ENCODE data around the gene PHLPP1. TPM values are rescaled to one million over a fixed set of nuclear protein-coding genes. Genes with fewer than 3 reads are reported as not detected.

PHLPP1 gene
- total and polyA plus RNA-seq, 2 donors (not counting 1 experiment from before 2014, with no cell fraction given): 3.6 to 5.0 TPM

GRCh38 chr18:62989195-62989594 lies 273.9 kb downstream of the PHLPP1 start:
- H3K27me3 ChIP-seq (ENCODE audit: control insufficient read depth, insufficient read depth, low read length): peaks cover 4% of the 10 kb centered on the region
- H3K9me3 ChIP-seq (ENCODE audit: control insufficient read depth, insufficient read depth, low read depth, low read length): no peaks in the 10 kb centered on the region
- no peaks in the 10 kb centered on the region for H3K79me2 ChIP-seq (ENCODE audit: control insufficient read depth, insufficient read depth, low read length)
- H3K36me3 ChIP-seq (ENCODE audit: control insufficient read depth, insufficient read depth, low read length): no peaks in the 10 kb centered on the region
- H2AFZ ChIP-seq (ENCODE audit: low read length): no peak overlapping the region
- H3K9ac ChIP-seq (ENCODE audit: insufficient read depth, low read length): no peak overlapping the region
- no peak overlapping the region for H3K4me3 ChIP-seq (replicated peaks in 1 of 4; ENCODE audit: control extremely low read depth in 1 of 4, insufficient read depth in 1 of 4, low read depth in 3 of 4, low read length in 4 of 4)
- TF ChIP-seq EZH2 (IDR thresholded peaks at IDR 0.05; ENCODE audit: low read length, missing control alignments) (no peak), CTCF (conservative IDR thresholded peaks at IDR 0.05 in 1 of 2, IDR thresholded peaks at IDR 0.05 in 1 of 2; ENCODE audit: low read depth in 1 of 2, low read length in 2 of 2) (no peak)
- no peak overlapping the region for H3K4me2 ChIP-seq (ENCODE audit: extremely low read depth, insufficient read depth, low read length)
- no peak for DNase-seq (ENCODE audit: low read depth in 2 of 2)
- no peaks in the 10 kb centered on the region for H3K4me1 ChIP-seq (ENCODE audit: control insufficient read depth, extremely low read depth, insufficient read depth, low read length)
- H3K27ac ChIP-seq (ENCODE audit: insufficient read depth, low read length): no peak overlapping the region
- no peaks in the 10 kb centered on the region for H4K20me1 ChIP-seq (ENCODE audit: control insufficient read depth, extremely low read depth, insufficient read depth, low read length)

- no peak overlapping the region for H3K27ac ChIP-seq (ENCODE audit: insufficient read depth, low read length)
- H3K36me3 ChIP-seq (ENCODE audit: control insufficient read depth, insufficient read depth, low read length): no peaks in the 10 kb centered on the region
- no peaks in the 10 kb centered on the region for H3K4me1 ChIP-seq (ENCODE audit: control insufficient read depth, extremely low read depth, insufficient read depth, low read length)
- no peaks in the 10 kb centered on the region for H3K79me2 ChIP-seq (ENCODE audit: control insufficient read depth, insufficient read depth, low read length)
- no peak overlapping the region for H2AFZ ChIP-seq (ENCODE audit: low read length)
- H3K4me3 ChIP-seq (replicated peaks in 1 of 4; ENCODE audit: control extremely low read depth in 1 of 4, insufficient read depth in 1 of 4, low read depth in 3 of 4, low read length in 4 of 4): no peak overlapping the region
- peaks cover 4% of the 10 kb centered on the region for H3K27me3 ChIP-seq (ENCODE audit: control insufficient read depth, insufficient read depth, low read length)
- H3K4me2 ChIP-seq (ENCODE audit: extremely low read depth, insufficient read depth, low read length): no peak overlapping the region
- TF ChIP-seq EZH2 (IDR thresholded peaks at IDR 0.05; ENCODE audit: low read length, missing control alignments): no peak
- no peak for TF ChIP-seq CTCF (conservative IDR thresholded peaks at IDR 0.05 in 1 of 2, IDR thresholded peaks at IDR 0.05 in 1 of 2; ENCODE audit: low read depth in 1 of 2, low read length in 2 of 2)
- H3K9me3 ChIP-seq (ENCODE audit: control insufficient read depth, insufficient read depth, low read depth, low read length): no peaks in the 10 kb centered on the region
- no peak overlapping the region for H3K9ac ChIP-seq (ENCODE audit: insufficient read depth, low read length)
- no peaks in the 10 kb centered on the region for H4K20me1 ChIP-seq (ENCODE audit: control insufficient read depth, extremely low read depth, insufficient read depth, low read length)
- DNase-seq (ENCODE audit: low read depth in 2 of 2): no peak
Observed at GRCh38 chr18:62990653-62991052, 275.3 kb downstream of the PHLPP1 start.

GRCh38 chr18:62991389-62991788 lies 276.0 kb downstream of the PHLPP1 start:
- no peaks in the 10 kb centered on the region for H3K9me3 ChIP-seq (ENCODE audit: control insufficient read depth, insufficient read depth, low read depth, low read length)
- DNase-seq (ENCODE audit: low read depth in 2 of 2): no peak
- peaks cover 4% of the 10 kb centered on the region for H3K27me3 ChIP-seq (ENCODE audit: control insufficient read depth, insufficient read depth, low read length)
- no peak overlapping the region for H3K4me2 ChIP-seq (ENCODE audit: extremely low read depth, insufficient read depth, low read length)
- H3K36me3 ChIP-seq (ENCODE audit: control insufficient read depth, insufficient read depth, low read length): no peaks in the 10 kb centered on the region
- H2AFZ ChIP-seq (ENCODE audit: low read length): no peak overlapping the region
- no peaks in the 10 kb centered on the region for H3K4me1 ChIP-seq (ENCODE audit: control insufficient read depth, extremely low read depth, insufficient read depth, low read length)
- H3K27ac ChIP-seq (ENCODE audit: insufficient read depth, low read length): no peak overlapping the region
- H3K79me2 ChIP-seq (ENCODE audit: control insufficient read depth, insufficient read depth, low read length): no peaks in the 10 kb centered on the region
- no peak overlapping the region for H3K9ac ChIP-seq (ENCODE audit: insufficient read depth, low read length)
- no peak overlapping the region for H3K4me3 ChIP-seq (replicated peaks in 1 of 4; ENCODE audit: control extremely low read depth in 1 of 4, insufficient read depth in 1 of 4, low read depth in 3 of 4, low read length in 4 of 4)
- TF ChIP-seq EZH2 (IDR thresholded peaks at IDR 0.05; ENCODE audit: low read length, missing control alignments): no peak
- TF ChIP-seq CTCF (conservative IDR thresholded peaks at IDR 0.05 in 1 of 2, IDR thresholded peaks at IDR 0.05 in 1 of 2; ENCODE audit: low read depth in 1 of 2, low read length in 2 of 2): no peak
- no peaks in the 10 kb centered on the region for H4K20me1 ChIP-seq (ENCODE audit: control insufficient read depth, extremely low read depth, insufficient read depth, low read length)
